ENCODE results near the gene SLC6A11. TPM values are rescaled to one million over a fixed set of nuclear protein-coding genes. Genes with fewer than 3 reads are reported as not detected.

SLC6A11 gene
- total and polyA plus RNA-seq, 2 of the 8 experiments (the other 6 are each of a cell fraction or from before 2014, with no cell fraction given): 0.78 to 1.5 TPM

DNA sequence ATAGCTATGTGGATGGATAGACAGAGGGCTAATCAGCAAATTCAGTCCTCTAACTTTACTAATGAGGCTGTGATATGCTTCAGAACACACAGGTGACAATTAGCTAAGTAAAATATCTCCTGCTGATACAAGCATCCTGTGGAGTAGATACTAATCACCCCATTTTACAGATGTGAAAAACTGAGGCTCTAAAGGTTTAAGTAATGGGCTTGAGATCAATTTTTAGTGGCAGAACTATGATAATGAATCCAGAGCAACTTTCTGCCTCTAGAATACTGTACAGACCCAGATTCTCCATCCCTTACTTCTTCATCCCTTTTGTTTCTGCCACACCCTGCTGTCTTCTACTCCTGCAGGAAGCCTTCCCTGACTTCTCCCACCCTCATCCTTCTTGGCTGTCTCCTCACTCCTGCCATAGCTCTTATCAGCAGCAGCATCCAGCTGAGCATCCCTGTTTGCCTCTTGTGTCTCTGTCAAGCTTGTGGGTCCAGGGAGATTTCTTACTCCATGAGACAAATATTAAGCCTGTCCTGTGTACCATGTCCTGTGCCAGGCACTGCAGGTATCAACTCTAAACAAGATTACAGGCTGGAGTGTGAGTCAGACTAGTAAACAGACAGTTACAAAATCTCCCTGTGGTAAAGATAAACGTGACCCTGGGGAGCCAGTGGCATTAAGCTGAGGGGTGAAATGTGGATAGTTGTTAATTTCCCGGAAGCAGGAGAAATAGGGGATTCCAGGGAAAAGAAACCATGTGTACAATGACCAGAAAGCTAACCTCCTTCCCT is 39.2 kb downstream of the SLC6A11 start:
- Histone ChIP-seq H3K9me3 (ENCODE audit: insufficient read depth in 2 of 2, low read depth in 1 of 2, low read length in 1 of 2) (0 out of 4 replicates have a peak, but pooled peaks cover 0 to 4% of the 10 kb centered on the region in 2 experiments), H3K56ac (replicated peaks; ENCODE audit: insufficient read length, low read depth, low read length) (no peak overlapping the region), H2BK120ac (replicated peaks; ENCODE audit: low read depth, low read length) (no peak overlapping the region), H4K20me1 (replicated peaks in 1 of 2; ENCODE audit: control insufficient read depth in 1 of 2, insufficient read depth in 2 of 2, low read length in 2 of 2) (no peaks in the 10 kb centered on the region), H3K36me3 (ENCODE audit: control insufficient read depth in 2 of 4, insufficient read depth in 4 of 4, low read length in 3 of 4) (no peaks in the 10 kb centered on the region), H3K9ac (replicated peaks in 1 of 4; ENCODE audit: extremely low read depth in 1 of 4, low read depth in 3 of 4, low read length in 3 of 4) (no peak overlapping the region; a peak in 1 of 7 replicates), H2BK12ac (ENCODE audit: low read depth, low read length) (no peak overlapping the region), H2BK20ac (ENCODE audit: low read length) (no peak overlapping the region), H2AFZ (ENCODE audit: low read length) (no peak overlapping the region), H2BK15ac (ENCODE audit: low read length) (no peak overlapping the region), H3K4me3 (ENCODE audit: extremely low read depth in 1 of 4, insufficient read depth in 2 of 4, low read depth in 3 of 4, low read length in 4 of 4) (no peak overlapping the region), H2BK5ac (ENCODE audit: low read depth, low read length) (no peak overlapping the region), H2AK5ac (ENCODE audit: low read depth, low read length) (no peak overlapping the region), H4K5ac (ENCODE audit: insufficient read length, low read depth, low read length) (no peak overlapping the region), H3K27me3 (replicated peaks in 1 of 4; ENCODE audit: control insufficient read depth in 3 of 4, extremely low read depth in 1 of 4, insufficient read depth in 3 of 4, low read length in 3 of 4) (peaks cover 0 to 1% (median 0%) of the 10 kb centered on the region in 4 experiments; a peak in 1 of 7 replicates), H3K4me1 (replicated peaks in 1 of 4; ENCODE audit: control insufficient read depth in 3 of 4, insufficient read depth in 4 of 4, low read length in 3 of 4) (no peaks in the 10 kb centered on the region), H3K23me2 (ENCODE audit: low read depth, low read length) (peaks cover 3% of the 10 kb centered on the region; the same call in 1 of the 2 replicates), H3K23ac (ENCODE audit: insufficient read length) (no peak overlapping the region), H3K79me1 (ENCODE audit: low read depth, low read length) (no peaks in the 10 kb centered on the region), H3K4ac (replicated peaks; ENCODE audit: insufficient read length, low read depth, low read length) (no peak overlapping the region), H3K14ac (ENCODE audit: insufficient read length) (no peak overlapping the region), H3K27ac (ENCODE audit: low read depth, low read length) (no peak overlapping the region), H4K91ac (replicated peaks; ENCODE audit: insufficient read length, low read length) (no peak overlapping the region), H3K4me2 (ENCODE audit: insufficient read depth in 1 of 2, low read depth in 2 of 2, low read length in 2 of 2) (no peak overlapping the region), H3K18ac (ENCODE audit: extremely low read depth, low read length) (no peak overlapping the region), H3K79me2 (ENCODE audit: control insufficient read depth in 1 of 2, insufficient read depth in 2 of 2, low read length in 2 of 2) (no peaks in the 10 kb centered on the region), H4K8ac (ENCODE audit: extremely low read depth, insufficient read depth, low read length) (no peak overlapping the region)
- FAIRE-seq: no peak
- 77% methylated on average over 2 of the region's 2 CpGs; no CpG with 5 or more reads in 1 of the 2 experiments for WGBS, 2 experiments (ENCODE audit: extremely low coverage in 1 of 2, insufficient coverage in 1 of 2, insufficient read length in 1 of 2, insufficient replicate concordance in 2 of 2, low coverage in 1 of 2, low lambda C conversion rate in 2 of 2, missing lambda C conversion rate in 1 of 2)
- DNase-seq (ENCODE audit: low read depth in 1 of 2, low spot score in 2 of 2): no peak
- ChIA-PET POLR2A (ENCODE audit: partially characterized antibody) (no interaction called here), CTCF (ENCODE audit: partially characterized antibody) (interaction anchor here (0.5 to 6.3 kb wide), 27 partner anchors 9 to 174 kb away, joined by 3 to 61 read pairs (median 5); no protein-coding TSS in a partner anchor)
- no peak for TF ChIP-seq MAX (IDR thresholded peaks at IDR 0.05)
- no peak for TF ChIP-seq NANOG (IDR thresholded peaks at IDR 0.05; ENCODE audit: insufficient read depth, low read depth, low read length, poor library complexity, severe bottlenecking)
- no peak for TF ChIP-seq BRCA1 (IDR thresholded peaks at IDR 0.05; ENCODE audit: low read depth, low read length)
- no peak for TF ChIP-seq HDAC2 (IDR thresholded peaks at IDR 0.05; ENCODE audit: borderline replicate concordance in 1 of 2, low read depth in 2 of 2, low read length in 2 of 2)
- TF ChIP-seq BCL11A (IDR thresholded peaks at IDR 0.05; ENCODE audit: low read depth in 2 of 2, low read length in 2 of 2): no peak
- TF ChIP-seq PHF8 (conservative IDR thresholded peaks at IDR 0.05; ENCODE audit: low read depth, low read length): no peak
- no peak for TF ChIP-seq SP4 (IDR thresholded peaks at IDR 0.05; ENCODE audit: low read length)

Measured in H1 (cell line).